Measurements from ENCODE around the gene EDN3.
A peak's percentile ranks its signal among the peaks of the same experiment; 100 is the strongest.

EDN3 gene

GRCh38 chr20:59300333-59301081, at the start of gene EDN3:
Gene EDN3 (plus strand): TSS chr20:59300611. CDS start chr20:59300813, 202 bp downstream.
- Histone ChIP-seq H3K27me3 (ENCODE audit: control insufficient read depth, insufficient read depth, low read length) (peaks cover 63% of the 10 kb centered on the region), H3K9me3 (ENCODE audit: control insufficient read depth, insufficient read depth, low read length) (no peaks in the 10 kb centered on the region), H3K4me3 (ENCODE audit: low read depth, low read length) (peak within 1 kb of the TSS; percentile 48), H3K4me1 (ENCODE audit: control insufficient read depth, insufficient read depth, low read length) (no peaks in the 10 kb centered on the region), H3K36me3 (ENCODE audit: control insufficient read depth, insufficient read depth, low read length) (no peaks in the 10 kb centered on the region), H3K9ac (ENCODE audit: low read depth, low read length) (no peak within 1 kb of the TSS)

GRCh38 chr20:59253325-59253724, 47.1 kb upstream of the EDN3 start:
- H3K9me3 ChIP-seq (ENCODE audit: control insufficient read depth, insufficient read depth, low read length): no peaks in the 10 kb centered on the region
- H3K9ac ChIP-seq (ENCODE audit: low read depth, low read length): no peak overlapping the region
- no peaks in the 10 kb centered on the region for H3K36me3 ChIP-seq (ENCODE audit: control insufficient read depth, insufficient read depth, low read length)
- peaks cover 4% of the 10 kb centered on the region for H3K27me3 ChIP-seq (ENCODE audit: control insufficient read depth, insufficient read depth, low read length)
- H3K4me3 ChIP-seq (ENCODE audit: low read depth, low read length): no peak overlapping the region
- H3K4me1 ChIP-seq (ENCODE audit: control insufficient read depth, insufficient read depth, low read length): no peaks in the 10 kb centered on the region

GRCh38 chr20:59253779-59254319, 46.6 kb upstream of the EDN3 start:
- Histone ChIP-seq H3K27me3 (ENCODE audit: control insufficient read depth, insufficient read depth, low read length) (peaks cover 4% of the 10 kb centered on the region), H3K9ac (ENCODE audit: low read depth, low read length) (no peak overlapping the region), H3K9me3 (ENCODE audit: control insufficient read depth, insufficient read depth, low read length) (no peaks in the 10 kb centered on the region), H3K4me1 (ENCODE audit: control insufficient read depth, insufficient read depth, low read length) (no peaks in the 10 kb centered on the region), H3K4me3 (ENCODE audit: low read depth, low read length) (no peak overlapping the region), H3K36me3 (ENCODE audit: control insufficient read depth, insufficient read depth, low read length) (no peaks in the 10 kb centered on the region)

GRCh38 chr20:59255256-59255655, 45.2 kb upstream of the EDN3 start:
- H3K27me3 ChIP-seq (ENCODE audit: control insufficient read depth, insufficient read depth, low read length): peaks cover 4% of the 10 kb centered on the region
- H3K9me3 ChIP-seq (ENCODE audit: control insufficient read depth, insufficient read depth, low read length): no peaks in the 10 kb centered on the region

GRCh38 chr20:59258221-59258621, 42.2 kb upstream of the EDN3 start:
- Histone ChIP-seq H3K4me3 (ENCODE audit: low read depth, low read length) (no peak overlapping the region), H3K4me1 (ENCODE audit: control insufficient read depth, insufficient read depth, low read length) (no peaks in the 10 kb centered on the region), H3K9me3 (ENCODE audit: control insufficient read depth, insufficient read depth, low read length) (no peaks in the 10 kb centered on the region), H3K27me3 (ENCODE audit: control insufficient read depth, insufficient read depth, low read length) (peaks cover 6% of the 10 kb centered on the region), H3K9ac (ENCODE audit: low read depth, low read length) (no peak overlapping the region), H3K36me3 (ENCODE audit: control insufficient read depth, insufficient read depth, low read length) (no peaks in the 10 kb centered on the region)

More at GRCh38 chr20:59255256-59255655, 45.2 kb upstream of the EDN3 start:
- no peaks in the 10 kb centered on the region for H3K4me1 ChIP-seq (ENCODE audit: control insufficient read depth, insufficient read depth, low read length)
- no peak overlapping the region for H3K9ac ChIP-seq (ENCODE audit: low read depth, low read length)
- H3K4me3 ChIP-seq (ENCODE audit: low read depth, low read length): no peak overlapping the region
- H3K36me3 ChIP-seq (ENCODE audit: control insufficient read depth, insufficient read depth, low read length): no peaks in the 10 kb centered on the region

GRCh38 chr20:59259946-59260345, 40.5 kb upstream of the EDN3 start:
- Histone ChIP-seq H3K9me3 (ENCODE audit: control insufficient read depth, insufficient read depth, low read length) (no peaks in the 10 kb centered on the region), H3K36me3 (ENCODE audit: control insufficient read depth, insufficient read depth, low read length) (no peaks in the 10 kb centered on the region), H3K27me3 (ENCODE audit: control insufficient read depth, insufficient read depth, low read length) (peaks cover 3% of the 10 kb centered on the region), H3K4me3 (ENCODE audit: low read depth, low read length) (no peak overlapping the region), H3K9ac (ENCODE audit: low read depth, low read length) (no peak overlapping the region), H3K4me1 (ENCODE audit: control insufficient read depth, insufficient read depth, low read length) (no peaks in the 10 kb centered on the region)

GRCh38 chr20:59265298-59265697, 35.1 kb upstream of the EDN3 start:
- no peaks in the 10 kb centered on the region for H3K36me3 ChIP-seq (ENCODE audit: control insufficient read depth, insufficient read depth, low read length)
- H3K9ac ChIP-seq (ENCODE audit: low read depth, low read length): no peak overlapping the region
- H3K4me1 ChIP-seq (ENCODE audit: control insufficient read depth, insufficient read depth, low read length): peaks cover 13% of the 10 kb centered on the region
- no peak overlapping the region for H3K4me3 ChIP-seq (ENCODE audit: low read depth, low read length)
- no peaks in the 10 kb centered on the region for H3K9me3 ChIP-seq (ENCODE audit: control insufficient read depth, insufficient read depth, low read length)
- peaks cover 4% of the 10 kb centered on the region for H3K27me3 ChIP-seq (ENCODE audit: control insufficient read depth, insufficient read depth, low read length)

GRCh38 chr20:59268870-59269269, 31.5 kb upstream of the EDN3 start:
- H3K27me3 ChIP-seq (ENCODE audit: control insufficient read depth, insufficient read depth, low read length): peaks cover 2% of the 10 kb centered on the region

GRCh38 chr20:59269411-59270025, 30.9 kb upstream of the EDN3 start:
- peaks cover 2% of the 10 kb centered on the region for H3K27me3 ChIP-seq (ENCODE audit: control insufficient read depth, insufficient read depth, low read length)

More at GRCh38 chr20:59268870-59269269, 31.5 kb upstream of the EDN3 start:
- Histone ChIP-seq H3K9me3 (ENCODE audit: control insufficient read depth, insufficient read depth, low read length) (no peaks in the 10 kb centered on the region), H3K4me1 (ENCODE audit: control insufficient read depth, insufficient read depth, low read length) (peaks cover 13% of the 10 kb centered on the region), H3K9ac (ENCODE audit: low read depth, low read length) (no peak overlapping the region), H3K36me3 (ENCODE audit: control insufficient read depth, insufficient read depth, low read length) (no peaks in the 10 kb centered on the region), H3K4me3 (ENCODE audit: low read depth, low read length) (no peak overlapping the region)

GRCh38 chr20:59270380-59270779, 30.0 kb upstream of the EDN3 start:
- H3K27me3 ChIP-seq (ENCODE audit: control insufficient read depth, insufficient read depth, low read length): peaks cover 2% of the 10 kb centered on the region
- H3K4me1 ChIP-seq (ENCODE audit: control insufficient read depth, insufficient read depth, low read length): peaks cover 13% of the 10 kb centered on the region
- H3K4me3 ChIP-seq (ENCODE audit: low read depth, low read length): no peak overlapping the region
- H3K9ac ChIP-seq (ENCODE audit: low read depth, low read length): no peak overlapping the region
- H3K9me3 ChIP-seq (ENCODE audit: control insufficient read depth, insufficient read depth, low read length): no peaks in the 10 kb centered on the region
- no peaks in the 10 kb centered on the region for H3K36me3 ChIP-seq (ENCODE audit: control insufficient read depth, insufficient read depth, low read length)

More at GRCh38 chr20:59269411-59270025, 30.9 kb upstream of the EDN3 start:
- Histone ChIP-seq H3K36me3 (ENCODE audit: control insufficient read depth, insufficient read depth, low read length) (no peaks in the 10 kb centered on the region), H3K4me3 (ENCODE audit: low read depth, low read length) (no peak overlapping the region), H3K9me3 (ENCODE audit: control insufficient read depth, insufficient read depth, low read length) (no peaks in the 10 kb centered on the region), H3K9ac (ENCODE audit: low read depth, low read length) (no peak overlapping the region), H3K4me1 (ENCODE audit: control insufficient read depth, insufficient read depth, low read length) (peaks cover 13% of the 10 kb centered on the region)

GRCh38 chr20:59273739-59274357, 26.6 kb upstream of the EDN3 start:
- Histone ChIP-seq H3K27me3 (ENCODE audit: control insufficient read depth, insufficient read depth, low read length) (no peaks in the 10 kb centered on the region), H3K9ac (ENCODE audit: low read depth, low read length) (no peak overlapping the region), H3K9me3 (ENCODE audit: control insufficient read depth, insufficient read depth, low read length) (no peaks in the 10 kb centered on the region), H3K4me1 (ENCODE audit: control insufficient read depth, insufficient read depth, low read length) (peaks cover 6% of the 10 kb centered on the region), H3K36me3 (ENCODE audit: control insufficient read depth, insufficient read depth, low read length) (no peaks in the 10 kb centered on the region), H3K4me3 (ENCODE audit: low read depth, low read length) (no peak overlapping the region)

Measured in iPS-15b (cell line).